Body of pancreas (tissue), 4 donors: ENCODE measurements around the gene TMSB4X.

ENCODE experiments used
- CTCF ChIP-seq, 7 experiments: fragments of 450-650 bp in 4 of 7; fragments of 200-600 bp in 3 of 7; sonication (generic) in 3 of 7; IDR thresholded peaks; one replicate each; pipeline ENCODE4 v1.5.1; 2016 to 2019; ENCODE audit warnings: antibody characterized with exemption in 7 of 7
- POLR2A ChIP-seq, 3 donors: fragments of 450-650 bp; IDR thresholded peaks; one replicate each; pipeline ENCODE4 v1.6.1; 2016; ENCODE audit warnings: antibody characterized with exemption in 3 of 3, mild to moderate bottlenecking in 2 of 3

DNA sequence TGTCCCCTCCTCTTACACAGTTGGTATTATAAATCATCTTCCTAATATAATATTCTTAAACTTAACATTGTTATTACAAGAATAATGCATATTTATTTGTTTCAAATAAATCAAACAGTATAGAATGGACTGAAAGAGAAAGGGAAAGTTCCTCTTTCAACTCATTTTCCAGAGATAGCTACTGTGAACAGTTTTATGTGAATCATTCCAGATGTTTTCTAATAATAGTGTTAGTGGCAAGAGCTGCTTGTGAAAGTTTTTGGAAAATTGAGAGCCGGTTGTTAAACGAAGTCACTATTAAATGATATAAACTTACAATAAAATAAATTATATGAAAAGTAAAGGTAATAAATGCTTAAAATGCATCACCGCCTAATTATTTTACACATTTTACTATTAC lies 14.6 kb downstream of the TMSB4X start:
- TF ChIP-seq CTCF (IDR thresholded peaks at IDR 0.05) (no peak), POLR2A (IDR thresholded peaks at IDR 0.05) (no peak)
